ENCODE data around the gene DDX56. TPM values are rescaled to one million over a fixed set of nuclear protein-coding genes. Genes with fewer than 3 reads are reported as not detected.

Gene DDX56
- polyA plus RNA-seq, 1 donor (not counting 4 experiments of a cell fraction or from before 2014, with no cell fraction given): 79.9 TPM

GRCh38 chr7:44538798-44539668 lies 34.7 kb downstream of the DDX56 start:
- no peak for DNase-seq (ENCODE audit: low read depth, low spot score)
- Histone ChIP-seq H3K27ac (ENCODE audit: control insufficient read depth, insufficient read depth, low read length) (no peak overlapping the region), H4K20me1 (ENCODE audit: control insufficient read depth, extremely low read depth, insufficient read depth, low read length) (no peaks in the 10 kb centered on the region), H2AFZ (ENCODE audit: control insufficient read depth, low read length) (no peak overlapping the region), H3K4me1 (ENCODE audit: control insufficient read depth, extremely low read depth, insufficient read depth, low read length) (peaks cover 13% of the 10 kb centered on the region), H3K36me3 (ENCODE audit: control insufficient read depth in 2 of 2, extremely low read depth in 1 of 2, insufficient read depth in 2 of 2, low read length in 2 of 2) (no peaks in the 10 kb centered on the region), H3K9me3 (ENCODE audit: control insufficient read depth, low read depth, low read length) (no peaks in the 10 kb centered on the region), H3K27me3 (ENCODE audit: control insufficient read depth, extremely low read depth, insufficient read depth, low read length) (no peaks in the 10 kb centered on the region), H3K9ac (ENCODE audit: control insufficient read depth, extremely low read depth, insufficient read depth, low read length) (no peak overlapping the region), H3K4me3 (ENCODE audit: control insufficient read depth in 2 of 3, extremely low read depth in 1 of 3, insufficient read depth in 2 of 3, low read depth in 1 of 3, low read length in 3 of 3) (no peak overlapping the region), H3K9me1 (ENCODE audit: control insufficient read depth, extremely low read depth, insufficient read depth, low read length) (no peaks in the 10 kb centered on the region), H3K4me2 (ENCODE audit: control insufficient read depth, extremely low read depth, insufficient read depth, low read depth, low read length) (no peak overlapping the region), H3K79me2 (ENCODE audit: control insufficient read depth, insufficient read depth, low read length) (no peaks in the 10 kb centered on the region)
- FAIRE-seq: no peak
- no peak for TF ChIP-seq CTCF (optimal IDR thresholded peaks at IDR 0.05 in 1 of 3, IDR thresholded peaks at IDR 0.05 in 1 of 3, conservative IDR thresholded peaks at IDR 0.05 in 1 of 3; ENCODE audit: extremely low read depth in 1 of 3, insufficient read depth in 2 of 3, low read length in 3 of 3)
- no peak for TF ChIP-seq EZH2 (IDR thresholded peaks at IDR 0.05; ENCODE audit: low read length)
- dilution Hi-C loops (cut with MboI; ENCODE audit: extremely low pct_ligation_motif_present, low sequenced_read_pairs): no loop called here

DNA sequence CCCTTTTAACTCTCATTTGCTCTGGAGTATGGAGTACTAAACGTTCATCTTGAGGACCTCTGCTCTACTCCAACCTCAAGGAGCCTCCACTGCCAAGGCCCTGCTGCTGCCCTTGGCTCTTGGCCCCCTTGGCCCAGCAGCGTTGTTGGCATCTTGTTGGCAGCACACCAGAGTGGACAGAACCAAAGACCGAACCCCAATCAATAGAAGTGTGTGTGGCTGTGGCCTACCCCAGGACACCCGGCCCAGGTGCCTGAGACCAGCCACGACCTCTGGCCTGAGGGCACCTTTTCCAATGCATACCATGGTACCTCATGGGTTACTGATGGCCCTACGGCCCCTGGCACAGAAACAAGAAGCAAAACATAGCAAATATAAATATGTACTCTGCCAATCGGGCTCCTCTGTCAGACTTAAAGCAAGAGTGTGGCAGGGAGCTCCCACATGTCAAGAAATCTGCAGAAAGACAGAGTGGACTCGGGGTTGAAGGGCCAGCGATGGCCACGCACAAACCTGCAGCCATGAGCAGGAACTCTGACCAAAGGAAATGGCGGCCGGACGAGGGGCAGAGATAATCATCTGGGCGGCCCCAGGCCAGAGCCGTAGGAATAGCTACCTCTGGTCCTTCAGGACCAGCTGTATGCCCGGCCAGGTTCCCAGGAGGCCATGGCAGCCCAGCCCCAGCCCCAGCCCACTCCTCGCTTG lies 35.5 kb downstream of the DDX56 start:
- no peak for TF ChIP-seq EZH2 (IDR thresholded peaks at IDR 0.05; ENCODE audit: low read length)
- TF ChIP-seq CTCF (optimal IDR thresholded peaks at IDR 0.05 in 1 of 3, IDR thresholded peaks at IDR 0.05 in 1 of 3, conservative IDR thresholded peaks at IDR 0.05 in 1 of 3; ENCODE audit: extremely low read depth in 1 of 3, insufficient read depth in 2 of 3, low read length in 3 of 3): no peak
- H2AFZ ChIP-seq (ENCODE audit: control insufficient read depth, low read length): no peak overlapping the region
- no peaks in the 10 kb centered on the region for H3K79me2 ChIP-seq (ENCODE audit: control insufficient read depth, insufficient read depth, low read length)
- H3K27ac ChIP-seq (ENCODE audit: control insufficient read depth, insufficient read depth, low read length): no peak overlapping the region
- H3K9me1 ChIP-seq (ENCODE audit: control insufficient read depth, extremely low read depth, insufficient read depth, low read length): no peaks in the 10 kb centered on the region
- FAIRE-seq (no peak), DNase-seq (ENCODE audit: low read depth, low spot score) (no peak)
- peaks cover 7% of the 10 kb centered on the region for H3K4me1 ChIP-seq (ENCODE audit: control insufficient read depth, extremely low read depth, insufficient read depth, low read length)
- H3K36me3 ChIP-seq (ENCODE audit: control insufficient read depth in 2 of 2, extremely low read depth in 1 of 2, insufficient read depth in 2 of 2, low read length in 2 of 2): no peaks in the 10 kb centered on the region
- no peaks in the 10 kb centered on the region for H4K20me1 ChIP-seq (ENCODE audit: control insufficient read depth, extremely low read depth, insufficient read depth, low read length)
- no peaks in the 10 kb centered on the region for H3K9me3 ChIP-seq (ENCODE audit: control insufficient read depth, low read depth, low read length)
- dilution Hi-C loops (cut with MboI; ENCODE audit: extremely low pct_ligation_motif_present, low sequenced_read_pairs): no loop called here
- H3K4me3 ChIP-seq (ENCODE audit: control insufficient read depth in 2 of 3, extremely low read depth in 1 of 3, insufficient read depth in 2 of 3, low read depth in 1 of 3, low read length in 3 of 3): no peak overlapping the region
- H3K9ac ChIP-seq (ENCODE audit: control insufficient read depth, extremely low read depth, insufficient read depth, low read length): no peak overlapping the region
- H3K4me2 ChIP-seq (ENCODE audit: control insufficient read depth, extremely low read depth, insufficient read depth, low read depth, low read length): no peak overlapping the region
- H3K27me3 ChIP-seq (ENCODE audit: control insufficient read depth, extremely low read depth, insufficient read depth, low read length): no peaks in the 10 kb centered on the region
